Kidney (tissue), 14 donors: ENCODE measurements around the gene ICA1. TPM values are rescaled to one million over a fixed set of nuclear protein-coding genes. Genes with fewer than 3 reads are reported as not detected.

ENCODE experiments used
- DNase-seq, 5 donors: peaks; one replicate each; pipeline ENCODE4 v3.0.0-alpha.2; 2013 to 2020
- FAIRE-seq: peaks from 2 replicates; lab custom pipeline; 2012; peaks lifted over from hg19 to GRCh38; lab: Jason Lieb, UNC
- H3K27ac ChIP-seq, 2 donors: one replicate each; pipeline ENCODE4 v1.7.0; 2013; ENCODE audit warnings: low read depth in 2 of 2, low read length in 2 of 2, inconsistent platforms in 1 of 2
- H3K27me3 ChIP-seq: one replicate; pipeline ENCODE4 v1.7.1; 2013; ENCODE audit warnings: low read length, inconsistent platforms; ENCODE audit not compliant: control insufficient read depth, insufficient read depth
- H3K36me3 ChIP-seq, 3 donors: one replicate each; pipeline versions ENCODE4 v1.7.0 to v1.7.1; 2013; ENCODE audit warnings: low read length in 3 of 3, control low read depth in 1 of 3, inconsistent platforms in 1 of 3; ENCODE audit not compliant: insufficient read depth in 3 of 3, control insufficient read depth in 2 of 3
- H3K4me1 ChIP-seq, 3 donors: one replicate each; pipeline versions ENCODE4 v1.7.0 to v1.7.1; 2013; ENCODE audit warnings: low read length in 3 of 3, inconsistent platforms in 1 of 3, low read depth in 1 of 3; ENCODE audit not compliant: control insufficient read depth in 2 of 3, insufficient read depth in 2 of 3
- H3K4me3 ChIP-seq, 3 donors: one replicate each; pipeline versions ENCODE4 v1.7.0 to v1.8.1; 2013; ENCODE audit warnings: low read length in 3 of 3, control low read depth in 1 of 3, inconsistent platforms in 1 of 3
- H3K9ac ChIP-seq, 3 donors: one replicate each; pipeline versions ENCODE4 v1.7.0 to v1.7.1; 2013; ENCODE audit warnings: low read length in 3 of 3, control low read depth in 1 of 3, inconsistent platforms in 1 of 3
- H3K9me3 ChIP-seq, 3 donors: one replicate each; pipeline versions ENCODE4 v1.7.0 to v1.7.1; 2013; ENCODE audit warnings: low read length in 3 of 3, control low read depth in 1 of 3, inconsistent platforms in 1 of 3; ENCODE audit not compliant: control insufficient read depth in 2 of 3, insufficient read depth in 1 of 3
- intact Hi-C: fragments of 100-400 bp; cut with DNase I; formaldehyde crosslinking; loops from one replicate; pipeline ENCODE4 v1.11.1; 2022
- polyA plus RNA-seq: library from polyadenylated mRNA; stranded (reverse); fragments of 350-450 nt; fragmentation: Illumina TruSeq; extraction: RNeasy Lipid Tissue Mini Kit (QIAGEN cat#74804); gene quantifications from one replicate; pipeline ENCODE4 v1.2.3, GENCODE V29; 2014; ENCODE audit warnings: low read depth, low replicate concordance; ENCODE audit not compliant: insufficient read depth
- total RNA-seq: library from RNA; stranded (reverse); fragmentation: NEBNext Ultra II Directional; extraction: Animal tissue kit (Norgen Biotek cat#: 25700); gene quantifications from one replicate; pipeline ENCODE4 v1.2.1, GENCODE V29; 2021
- TF ChIP-seq, protein P1 (sequence below): IDR thresholded peaks from 3 replicates; pipeline ENCODE4 v1.5.1; 2012; ENCODE audit warnings: mild to moderate bottlenecking, moderate library complexity, borderline replicate concordance; ENCODE audit not compliant: insufficient read depth; ENCODE audit errors: extremely low read depth
- donor health status: control.
- donor health status: control.
- donor health status: control.
- donor health status: control.
- donor health status: control.
- donor health status: DM: yes; HTN: yes; CAD: no.
- donor health status: Normal renal cell carcinoma (clear cell type).

ICA1 gene
- total and polyA plus RNA-seq, 2 donors from 2014 or later, result 24.2 to 41.8 TPM

DNA sequence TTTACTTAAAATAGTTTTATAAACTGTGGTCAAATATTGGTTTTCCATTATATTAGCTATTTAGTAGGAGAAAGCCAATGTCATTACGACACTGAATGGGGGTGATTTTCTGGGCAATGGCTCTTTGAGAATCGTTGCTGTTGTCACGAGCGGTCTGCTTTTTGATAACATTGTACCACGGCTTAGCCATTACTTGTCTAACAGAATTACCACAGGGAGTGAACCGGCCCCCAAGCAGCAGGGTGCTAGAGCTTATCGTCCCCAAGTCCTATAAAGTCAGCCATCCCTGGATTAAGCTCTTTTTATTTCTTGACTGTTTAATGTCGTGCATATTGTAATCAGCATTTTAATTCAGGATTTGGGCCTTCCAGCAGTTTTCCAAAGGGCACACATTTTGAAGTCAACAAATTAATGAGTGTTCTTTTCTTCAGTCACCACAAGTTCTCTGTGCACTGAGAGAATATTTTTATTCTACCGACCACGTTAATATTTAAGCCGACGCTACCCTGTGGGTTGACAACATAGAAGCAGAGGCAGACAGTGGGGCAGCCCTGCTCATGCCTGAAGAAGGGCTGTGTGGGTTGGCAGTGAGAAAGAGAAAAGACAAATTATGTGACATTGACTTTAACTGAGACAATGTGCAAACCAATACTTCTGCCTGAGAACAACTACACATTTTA, 125.8 kb downstream of the ICA1 start:
- FAIRE-seq, result no peak
- H3K4me3 ChIP-seq, result no peak overlapping the region
- TF ChIP-seq, protein P1, sequence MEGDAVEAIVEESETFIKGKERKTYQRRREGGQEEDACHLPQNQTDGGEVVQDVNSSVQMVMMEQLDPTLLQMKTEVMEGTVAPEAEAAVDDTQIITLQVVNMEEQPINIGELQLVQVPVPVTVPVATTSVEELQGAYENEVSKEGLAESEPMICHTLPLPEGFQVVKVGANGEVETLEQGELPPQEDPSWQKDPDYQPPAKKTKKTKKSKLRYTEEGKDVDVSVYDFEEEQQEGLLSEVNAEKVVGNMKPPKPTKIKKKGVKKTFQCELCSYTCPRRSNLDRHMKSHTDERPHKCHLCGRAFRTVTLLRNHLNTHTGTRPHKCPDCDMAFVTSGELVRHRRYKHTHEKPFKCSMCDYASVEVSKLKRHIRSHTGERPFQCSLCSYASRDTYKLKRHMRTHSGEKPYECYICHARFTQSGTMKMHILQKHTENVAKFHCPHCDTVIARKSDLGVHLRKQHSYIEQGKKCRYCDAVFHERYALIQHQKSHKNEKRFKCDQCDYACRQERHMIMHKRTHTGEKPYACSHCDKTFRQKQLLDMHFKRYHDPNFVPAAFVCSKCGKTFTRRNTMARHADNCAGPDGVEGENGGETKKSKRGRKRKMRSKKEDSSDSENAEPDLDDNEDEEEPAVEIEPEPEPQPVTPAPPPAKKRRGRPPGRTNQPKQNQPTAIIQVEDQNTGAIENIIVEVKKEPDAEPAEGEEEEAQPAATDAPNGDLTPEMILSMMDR, result no peak
- no peak overlapping the region for H3K9ac ChIP-seq
- no peaks in the 10 kb centered on the region for H3K27me3 ChIP-seq
- no peaks in the 10 kb centered on the region for H3K9me3 ChIP-seq
- peak in 2 of 5 donors; percentile 39 to 42 for DNase-seq
- peaks cover 3 to 40% (median 14%) of the 10 kb centered on the region in 3 donors for H3K4me1 ChIP-seq
- H3K27ac ChIP-seq, result peak overlapping the region; percentile 63 to 66
- intact Hi-C loops, result no loop called here
- H3K36me3 ChIP-seq, result peaks cover 0 to 14% (median 2%) of the 10 kb centered on the region in 3 donors

DNA sequence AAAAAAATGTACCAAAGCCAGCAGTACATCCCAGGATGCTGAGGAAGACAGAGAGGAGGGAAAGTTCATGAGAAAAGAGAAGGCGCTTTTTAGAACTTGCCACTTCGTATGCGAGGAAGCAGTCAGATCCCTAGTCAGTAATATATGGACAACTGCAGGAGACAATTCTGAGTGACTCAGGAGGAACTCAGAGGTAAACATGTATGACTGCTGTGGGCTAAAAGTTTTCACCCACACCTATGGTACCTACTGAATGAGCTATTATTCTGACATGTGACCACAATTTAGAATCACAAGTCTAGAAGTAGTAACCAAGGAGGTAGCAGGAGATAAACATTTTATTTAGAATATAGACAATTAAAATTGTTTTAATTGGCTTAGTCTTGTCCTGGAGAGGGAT, 126.5 kb downstream of the ICA1 start:
- Histone ChIP-seq H3K4me3 (no peak overlapping the region), H3K27ac (peak overlapping the region in 1 of 2 donors; percentile 63), H3K9ac (no peak overlapping the region), H3K4me1 (peaks cover 3 to 46% (median 14%) of the 10 kb centered on the region in 3 donors), H3K27me3 (no peaks in the 10 kb centered on the region), H3K36me3 (peaks cover 0 to 9% (median 0%) of the 10 kb centered on the region in 3 donors), H3K9me3 (no peaks in the 10 kb centered on the region)
- intact Hi-C loops, result no loop called here
- TF ChIP-seq, protein P1, result no peak
- FAIRE-seq (no peak), DNase-seq (no peak)

DNA sequence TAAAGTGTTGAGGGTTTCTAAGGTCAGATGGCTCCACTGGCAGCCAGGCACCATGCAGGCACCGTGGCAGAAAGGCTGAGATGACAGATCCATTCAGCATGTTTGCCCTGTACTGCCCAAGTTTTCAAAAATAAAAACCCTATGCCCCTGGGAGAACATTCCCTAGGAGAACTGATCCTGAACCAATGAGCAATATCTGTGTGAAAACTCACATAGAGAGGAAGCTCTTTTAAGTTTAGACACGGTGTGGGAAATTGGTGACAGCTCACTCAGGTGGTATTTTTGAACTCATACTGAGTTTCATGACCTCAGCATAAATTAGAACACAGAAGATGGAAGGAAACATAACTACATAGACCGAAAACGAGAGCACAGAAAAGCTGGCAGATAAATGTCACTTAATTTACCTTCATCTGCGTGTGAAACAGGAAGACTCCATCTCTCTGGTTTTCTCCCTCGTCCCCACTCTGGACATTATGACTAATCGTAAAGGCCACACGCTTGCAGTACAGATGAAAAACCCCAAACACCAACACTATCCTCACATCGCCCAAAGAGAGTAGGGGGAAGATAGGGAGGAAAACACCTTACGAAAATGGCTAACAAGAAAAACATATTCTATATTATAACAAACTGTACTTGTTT, 127.8 kb downstream of the ICA1 start:
- Histone ChIP-seq H3K9ac (no peak overlapping the region), H3K4me1 (peaks cover 3 to 46% (median 14%) of the 10 kb centered on the region in 3 donors), H3K27me3 (no peaks in the 10 kb centered on the region), H3K27ac (peak overlapping the region; percentile 40 to 75), H3K36me3 (peaks cover 0 to 5% (median 0%) of the 10 kb centered on the region in 3 donors), H3K4me3 (no peak overlapping the region), H3K9me3 (no peaks in the 10 kb centered on the region)
- FAIRE-seq, result no peak
- DNase-seq, result peak in 2 of 5 donors; percentile 51 to 61
- intact Hi-C loops, result no loop called here
- TF ChIP-seq, protein P1, result no peak
